GOT3 (cell line): Measurements from ENCODE around the gene DUSP15.

Experiments
- DNase-seq: peaks from one replicate; lab custom pipeline; 2025; ENCODE audit warnings: mixed read lengths; lab: John Stamatoyannopoulos, UW

Gene DUSP15

GRCh38 chr20:31894980-31895675 lies 24.8 kb upstream of the DUSP15 start:
- DNase-seq: peak; percentile 58

GRCh38 chr20:31890646-31891045 lies 20.3 kb upstream of the DUSP15 start:
- DNase-seq: no peak

GRCh38 chr20:31883829-31884228 lies 13.5 kb upstream of the DUSP15 start:
- DNase-seq: no peak

DNA sequence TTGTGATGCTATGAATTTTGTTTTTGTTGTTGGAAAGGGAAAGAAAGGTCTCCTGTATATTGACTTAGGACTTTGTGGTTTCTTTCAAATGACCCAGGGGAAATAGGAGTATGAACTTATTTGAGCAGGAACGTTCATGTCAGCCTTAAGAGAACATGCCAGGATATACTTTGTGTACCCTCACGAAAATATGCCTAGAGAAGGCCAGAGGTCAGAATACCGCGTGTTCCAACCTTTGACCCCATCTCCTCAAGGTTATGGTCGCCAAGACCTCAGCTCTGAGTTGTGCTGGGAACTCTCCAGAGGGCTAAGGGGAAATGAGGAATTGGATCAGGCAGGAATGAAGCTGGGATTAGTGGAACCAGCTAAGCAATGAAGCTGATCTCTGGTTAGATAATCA lies 11.6 kb upstream of the DUSP15 start:
- DNase-seq: no peak

- peak; percentile 91 for DNase-seq
Observed at GRCh38 chr20:31879143-31879987, 9.0 kb upstream of the DUSP15 start.

GRCh38 chr20:31877684-31878083 lies 7.4 kb upstream of the DUSP15 start:
- DNase-seq: no peak

DNA sequence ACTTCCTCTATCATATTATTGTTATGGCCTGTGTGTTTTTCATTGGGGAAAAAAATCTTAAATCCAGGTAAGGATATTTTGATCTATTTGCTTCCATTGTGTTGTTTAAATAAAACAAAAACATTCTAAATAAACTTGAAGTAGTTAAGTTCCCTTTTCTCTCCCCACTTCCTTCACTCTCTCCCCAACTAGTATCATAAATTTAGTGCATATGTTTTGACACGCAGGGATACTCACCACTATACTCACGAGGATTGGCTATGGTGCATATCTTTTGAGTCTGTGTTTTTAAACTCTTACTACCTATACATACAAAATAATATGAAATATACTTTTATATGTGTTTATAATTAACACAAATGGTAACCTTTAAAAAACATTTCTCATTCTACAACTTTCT lies 5.3 kb upstream of the DUSP15 start:
- no peak for DNase-seq

DNA sequence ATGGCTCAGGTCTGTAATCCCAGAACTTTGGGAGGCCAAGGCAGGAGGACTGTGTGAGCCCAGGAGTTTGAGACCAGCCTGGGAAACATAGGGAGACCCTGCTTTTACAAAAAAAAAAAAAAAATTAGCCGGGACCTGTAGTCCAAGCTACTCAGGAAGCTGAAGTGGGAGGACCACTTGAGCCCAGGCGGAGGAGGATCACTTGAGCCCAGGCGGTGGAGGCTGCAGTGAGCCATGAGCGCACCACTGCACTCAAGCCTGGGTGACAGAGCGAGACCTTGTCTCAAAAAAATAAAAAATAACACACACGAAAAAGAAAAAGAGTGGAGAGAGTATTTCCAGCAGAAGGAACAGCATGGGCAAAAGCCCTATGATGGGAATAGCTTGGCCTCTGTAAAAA lies 2.1 kb upstream of the DUSP15 start:
- DNase-seq: no peak

DNA sequence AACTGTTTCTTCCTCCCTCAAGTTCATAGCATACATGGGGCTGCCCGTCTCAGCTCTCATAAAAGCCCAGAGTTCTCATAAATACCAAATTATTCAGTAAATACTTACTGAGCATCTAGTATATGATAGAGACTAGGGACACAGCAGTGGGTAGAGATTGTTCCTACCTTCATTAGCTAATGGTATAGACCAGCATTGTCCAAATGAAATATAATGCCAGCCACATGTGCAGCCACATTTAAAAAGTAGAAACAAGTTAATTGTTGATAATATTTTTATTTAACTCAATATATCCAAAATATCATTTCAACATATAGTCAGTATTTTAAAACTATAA lies 1.3 kb upstream of the DUSP15 start:
- DNase-seq: no peak

DNA sequence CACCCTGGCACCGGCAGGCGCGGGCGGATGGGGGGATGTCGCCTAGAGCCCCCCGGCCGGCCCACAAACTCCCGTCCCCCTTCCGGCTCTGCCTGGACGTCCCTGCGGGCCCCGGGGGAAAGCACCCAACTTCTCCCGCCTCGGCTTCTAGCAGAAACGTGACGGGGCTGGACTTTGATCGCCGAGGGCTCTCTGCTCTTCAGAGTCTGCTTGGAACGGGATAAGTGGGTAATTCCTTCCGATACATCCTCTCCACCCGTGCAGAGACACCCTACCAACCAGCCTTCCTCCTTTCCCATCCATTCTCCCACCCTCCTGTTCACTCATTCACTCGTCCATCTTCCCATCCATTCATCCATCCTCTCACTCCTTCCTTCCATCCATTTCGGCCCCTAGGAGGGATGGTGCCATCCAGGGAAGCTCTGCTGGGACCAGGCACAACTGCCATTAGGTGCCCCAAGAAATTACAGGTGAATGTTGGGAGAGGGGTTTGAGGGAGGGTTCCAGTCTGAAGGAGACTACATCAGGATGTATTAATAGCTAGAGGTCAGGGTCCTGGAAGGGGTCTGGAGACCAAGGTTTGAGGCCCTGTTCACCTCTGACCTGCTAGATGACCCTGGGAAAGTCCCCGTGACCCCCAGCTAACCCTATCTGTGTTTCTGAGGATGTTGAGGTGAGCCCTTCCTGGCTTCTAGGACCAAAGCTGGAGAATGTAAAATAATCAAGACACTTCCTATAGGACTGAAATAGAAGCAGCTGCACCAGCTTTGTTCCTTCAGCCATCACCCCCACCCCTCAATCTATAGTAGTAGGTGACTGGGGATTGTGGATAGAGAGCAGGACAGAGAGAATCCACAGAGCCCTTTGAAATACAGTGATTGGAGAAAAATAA lies 645 bp upstream of the DUSP15 start:
- no peak for DNase-seq

DNA sequence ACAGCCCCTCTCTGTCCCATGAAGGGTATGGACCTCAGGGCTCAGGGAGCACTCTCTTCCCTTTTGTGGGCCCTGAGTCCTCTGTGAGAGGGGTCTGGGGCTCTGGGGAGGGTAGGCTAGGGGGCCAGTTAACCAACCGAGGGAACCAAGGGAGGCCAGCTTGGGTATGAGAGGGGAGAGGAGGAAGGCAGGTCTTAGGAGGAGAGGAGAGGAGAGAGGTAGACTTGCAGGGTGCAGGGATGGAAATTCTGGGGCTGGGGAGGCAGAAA lies 720 bp downstream of the DUSP15 start:
- DNase-seq: no peak

DNA sequence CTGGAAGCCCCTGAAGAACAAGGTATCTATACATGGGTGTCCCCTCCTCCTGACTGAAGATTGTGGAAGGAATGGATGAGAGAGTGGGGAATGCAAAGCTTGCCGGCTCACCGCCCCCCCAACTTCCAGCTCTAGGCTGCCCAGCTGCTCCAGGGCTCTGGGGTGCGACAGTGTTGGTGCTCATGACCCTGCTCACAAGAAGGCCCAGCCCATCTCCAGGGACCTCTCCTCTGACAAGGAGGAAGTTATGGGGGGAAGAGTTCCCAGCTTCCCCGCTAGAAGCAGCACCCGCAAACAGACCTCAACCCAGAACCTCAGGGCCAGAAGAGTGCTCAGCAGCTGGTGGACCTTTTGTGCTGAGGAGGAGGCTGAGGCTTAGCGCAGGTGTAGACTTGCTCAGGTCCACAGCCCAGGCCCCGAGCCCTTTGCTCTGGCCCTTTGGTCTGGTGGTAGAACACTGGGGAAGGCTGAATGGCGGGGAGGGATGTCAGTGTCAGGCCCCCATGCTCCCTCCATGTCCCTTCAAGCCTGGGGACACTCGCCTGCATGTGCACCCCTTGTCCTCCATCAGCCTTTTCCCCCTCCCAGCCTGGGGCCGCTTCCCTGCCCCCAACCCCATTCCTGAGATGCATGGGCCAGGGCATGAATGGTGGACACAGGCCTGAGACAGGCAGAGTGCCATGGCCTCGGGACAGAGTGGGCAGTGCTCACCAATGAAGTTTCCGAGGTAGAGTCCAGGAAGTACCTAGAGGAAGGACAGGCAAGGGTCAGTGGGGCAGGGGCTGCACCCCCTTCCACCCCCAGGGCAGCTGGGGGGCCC lies 1.3 kb downstream of the DUSP15 start:
- DNase-seq: no peak

DNA sequence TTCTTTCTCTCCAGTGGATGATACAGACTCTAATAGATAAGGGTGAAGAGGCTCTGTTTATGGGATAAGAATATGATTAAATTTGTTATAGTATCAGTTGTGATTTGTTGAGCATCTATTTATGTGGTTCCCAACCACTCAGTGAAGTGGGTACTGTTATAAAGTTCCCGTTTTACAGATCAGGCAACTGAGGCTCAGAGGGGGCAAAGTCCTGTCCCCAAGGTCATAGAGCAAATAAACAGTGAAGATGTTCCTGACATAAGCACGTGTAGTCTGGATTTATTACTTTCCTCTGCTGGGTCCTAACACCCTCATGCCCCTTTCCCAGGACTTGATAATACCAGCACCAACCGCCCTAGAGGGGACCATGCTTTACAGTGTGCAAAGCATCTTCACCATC lies 4.1 kb downstream of the DUSP15 start:
- no peak for DNase-seq

DNA sequence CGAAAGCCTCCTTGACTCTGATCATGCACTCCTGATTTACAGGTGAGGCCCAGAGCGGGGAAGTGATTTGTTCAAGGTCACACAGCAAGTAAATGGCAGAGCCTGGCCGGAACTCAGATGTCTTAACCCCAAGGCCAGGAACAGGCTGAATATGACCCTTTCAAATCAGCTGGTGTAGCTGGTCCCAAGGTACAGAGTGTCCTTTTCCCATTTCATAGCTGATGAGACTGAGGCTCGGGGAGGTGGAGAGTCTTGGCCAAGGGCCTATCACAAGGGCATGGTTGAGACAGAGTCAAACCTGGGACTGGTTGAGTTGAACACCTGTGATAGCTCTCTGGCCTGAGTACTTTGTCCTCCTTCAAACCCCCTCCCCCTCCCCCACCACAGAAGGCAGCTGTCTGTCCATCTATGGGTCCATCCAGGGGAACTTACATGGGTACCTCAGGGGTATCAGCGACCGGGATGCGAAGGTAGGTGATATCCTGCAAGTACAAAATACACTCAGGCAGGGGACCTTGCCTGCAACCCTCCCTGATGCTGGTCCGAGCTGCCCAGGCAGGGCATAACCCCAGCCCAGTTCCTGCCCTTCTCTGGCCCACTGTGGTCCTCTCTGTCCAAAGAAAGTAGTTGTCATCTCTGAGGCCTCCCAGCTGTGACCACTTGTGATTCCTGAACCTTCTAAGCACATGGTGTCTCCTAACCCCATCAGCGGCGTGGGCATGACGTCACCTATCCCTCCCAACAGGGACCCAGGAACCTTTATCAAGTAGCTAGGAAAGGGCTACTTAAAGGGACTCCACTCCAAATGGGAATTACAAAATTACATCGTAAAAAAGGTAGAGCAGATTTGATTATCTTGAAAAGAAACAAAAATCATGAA lies 5.6 kb downstream of the DUSP15 start:
- no peak for DNase-seq

GRCh38 chr20:31863296-31864085 lies 6.8 kb downstream of the DUSP15 start:
- no peak for DNase-seq

DNA sequence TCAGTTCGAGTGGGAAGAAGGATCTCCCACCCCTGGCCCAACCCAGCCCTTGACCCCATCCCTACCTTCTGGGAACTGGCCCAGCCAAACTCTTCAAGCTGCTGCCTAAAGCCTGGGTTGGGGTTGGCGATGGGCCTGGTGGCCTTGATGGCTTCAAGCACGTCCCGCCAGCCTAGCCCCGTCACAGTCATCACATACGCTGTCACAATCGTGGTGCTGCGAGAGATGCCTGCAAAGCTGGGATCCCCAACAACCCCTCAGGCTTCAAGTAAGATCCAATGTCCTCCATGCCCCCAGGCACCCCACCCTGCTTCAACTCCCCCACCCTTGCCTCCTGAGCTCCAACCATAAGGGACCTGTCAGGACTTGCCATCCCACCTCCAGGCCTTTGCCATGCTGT lies 7.8 kb downstream of the DUSP15 start:
- DNase-seq: no peak

DNA sequence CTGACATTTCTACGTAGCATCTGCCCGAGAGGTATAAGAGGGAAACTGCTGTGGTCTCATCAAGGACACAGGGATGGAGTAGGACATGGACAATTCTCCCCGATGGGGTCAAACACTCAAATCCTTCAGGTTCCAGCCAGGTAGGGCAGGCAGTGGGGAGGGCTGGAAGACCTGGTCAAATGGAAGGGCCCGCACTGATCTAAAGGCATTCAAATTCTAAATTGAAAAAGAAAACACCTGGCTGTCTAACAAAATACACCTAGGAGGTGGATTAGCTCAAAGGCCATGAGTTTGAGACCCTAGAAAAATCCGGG lies 8.2 kb downstream of the DUSP15 start:
- no peak for DNase-seq

DNA sequence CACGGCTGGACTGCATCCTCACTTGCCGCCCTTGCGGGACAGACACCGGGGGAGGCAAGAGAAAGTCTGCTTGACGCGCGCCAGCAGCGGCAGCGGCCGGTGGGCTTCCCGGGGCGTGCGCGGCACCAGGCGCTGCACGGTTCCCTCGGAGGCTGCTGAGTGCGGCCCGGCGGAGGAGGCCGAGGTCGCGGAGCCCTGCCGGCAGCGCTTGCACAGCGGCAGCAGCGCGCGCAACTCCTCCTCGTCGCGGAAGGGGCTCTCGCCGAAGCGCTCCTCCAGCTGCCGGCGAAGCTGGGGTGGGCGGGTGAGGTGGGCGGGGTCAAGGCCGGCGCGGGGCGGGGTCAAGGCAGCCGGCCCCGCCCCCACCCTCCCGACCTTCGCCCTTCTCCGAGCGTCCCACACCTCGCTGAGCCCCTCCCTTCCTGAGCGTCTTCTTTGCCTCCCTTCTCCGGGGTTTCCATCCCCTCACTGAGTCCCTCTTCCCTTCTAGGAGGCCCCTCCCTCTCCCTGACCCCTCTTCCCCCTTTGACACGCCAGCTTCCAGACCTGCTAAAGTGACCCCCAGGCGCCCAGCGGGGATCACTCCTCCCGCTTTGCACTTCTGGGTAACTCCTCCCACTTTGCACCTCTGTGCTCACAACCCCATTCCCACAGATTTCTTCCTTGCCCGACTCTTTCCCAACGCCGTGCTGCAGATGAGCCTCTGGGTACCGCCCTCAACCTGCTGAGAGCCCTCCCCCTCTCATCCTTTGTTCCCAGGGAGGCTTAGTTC lies 8.8 kb downstream of the DUSP15 start:
- no peak for DNase-seq

DNA sequence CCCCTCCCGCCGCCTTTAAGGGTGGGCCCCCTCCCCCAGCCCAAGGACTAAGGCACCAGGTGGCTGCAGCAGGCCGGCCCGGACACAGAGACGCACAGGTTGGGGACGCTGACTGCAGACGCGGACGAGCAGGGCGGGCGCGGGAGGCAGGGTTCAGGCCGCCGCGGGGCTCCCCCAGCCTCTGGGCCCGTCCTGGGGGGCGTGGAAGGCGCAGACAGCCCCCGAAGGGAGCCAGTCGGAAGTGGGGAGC lies 9.3 kb downstream of the DUSP15 start:
- DNase-seq: no peak
